GM21576 (cell line): ENCODE measurements around the gene CSMD2.

Experiments used
- ATAC-seq: cut with Tn5 transposase; IDR thresholded peaks from one replicate; pipeline ENCODE4 v1.9.1; 2021; ENCODE audit warnings: mild to moderate bottlenecking, moderate library complexity; ENCODE audit not compliant: unreplicated experiment

The CSMD2 gene

DNA sequence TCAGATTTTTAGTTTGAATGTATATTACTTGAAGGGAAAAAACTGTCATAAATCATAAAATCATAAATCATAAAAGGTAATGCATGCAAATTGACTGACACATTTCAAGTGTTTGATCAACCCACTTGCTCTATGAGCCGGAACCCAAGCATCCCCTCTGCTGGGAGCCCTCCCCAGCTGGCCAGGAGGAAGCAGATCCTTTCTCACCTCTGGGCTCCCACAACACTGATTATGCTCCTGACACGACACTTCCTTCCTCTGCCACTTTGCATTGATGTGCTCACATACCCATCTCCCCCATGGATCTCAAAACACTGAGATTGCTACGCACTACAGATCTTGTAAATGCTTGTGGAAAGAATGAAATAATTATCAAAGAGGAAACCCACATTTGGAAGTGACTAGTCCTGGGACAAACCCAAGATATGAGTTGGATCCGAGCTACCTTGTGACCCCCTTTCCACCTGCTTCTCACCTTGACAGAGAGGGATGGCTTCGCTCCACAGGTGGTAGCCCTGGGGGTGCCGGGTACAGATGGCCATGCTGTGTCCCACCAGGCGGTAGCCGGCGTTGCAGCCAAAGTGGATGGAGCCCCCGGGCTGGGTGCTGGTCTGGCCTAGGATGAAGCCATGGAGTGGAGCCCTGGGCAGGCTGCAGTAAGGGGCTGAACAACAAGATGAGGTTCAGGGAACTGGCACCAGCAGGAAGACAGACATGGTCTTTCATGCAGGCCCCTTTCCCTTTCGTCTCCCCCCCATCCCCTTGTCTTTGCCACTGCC lies 588.0 kb downstream of the CSMD2 start:
- no peak for ATAC-seq

DNA sequence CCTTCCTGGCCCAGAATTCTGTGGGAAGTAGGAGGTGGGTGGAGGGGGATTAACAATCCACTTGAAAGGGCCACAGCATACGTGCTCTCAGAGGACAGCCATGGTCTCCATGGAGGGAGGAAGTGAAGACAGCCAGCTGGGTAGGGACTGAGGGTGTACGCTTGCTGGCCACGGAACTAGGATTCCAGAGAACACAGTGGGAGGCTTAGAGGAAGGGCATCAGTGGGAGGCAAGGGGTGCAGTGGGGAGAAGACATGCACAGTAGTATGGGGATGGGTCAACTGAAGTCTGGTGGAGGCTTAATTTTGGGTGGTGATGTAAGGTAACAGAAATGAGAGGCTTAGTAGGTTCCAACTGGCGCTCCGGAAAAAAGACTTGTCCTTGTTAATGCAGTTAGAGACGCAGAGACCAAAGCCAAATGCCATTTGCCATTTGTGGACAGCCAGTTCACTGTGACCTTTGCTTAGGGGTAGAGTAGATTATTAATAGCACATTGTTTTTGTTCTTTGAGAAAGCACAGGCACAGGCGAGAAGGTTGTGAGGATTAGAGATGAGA lies 589.6 kb downstream of the CSMD2 start:
- ATAC-seq, result no peak

DNA sequence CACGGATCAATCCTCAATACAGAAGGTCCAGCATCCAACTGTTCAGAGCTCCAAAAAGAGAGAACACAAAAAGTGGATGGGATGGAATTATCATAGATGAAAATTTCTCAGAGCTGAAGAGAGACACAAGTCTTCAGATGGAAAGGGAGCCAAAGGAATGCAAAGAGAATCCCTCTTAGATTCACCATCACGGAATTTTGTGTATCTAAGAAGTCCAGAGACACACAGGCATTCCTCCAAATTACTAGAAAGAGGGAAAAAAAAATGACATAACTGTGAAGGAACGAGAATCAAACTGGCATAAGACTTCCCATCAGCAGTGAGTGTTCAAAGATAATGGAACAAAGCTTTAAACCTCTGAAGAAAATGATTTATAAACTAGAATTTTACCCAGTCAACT lies 591.4 kb downstream of the CSMD2 start:
- no peak for ATAC-seq

DNA sequence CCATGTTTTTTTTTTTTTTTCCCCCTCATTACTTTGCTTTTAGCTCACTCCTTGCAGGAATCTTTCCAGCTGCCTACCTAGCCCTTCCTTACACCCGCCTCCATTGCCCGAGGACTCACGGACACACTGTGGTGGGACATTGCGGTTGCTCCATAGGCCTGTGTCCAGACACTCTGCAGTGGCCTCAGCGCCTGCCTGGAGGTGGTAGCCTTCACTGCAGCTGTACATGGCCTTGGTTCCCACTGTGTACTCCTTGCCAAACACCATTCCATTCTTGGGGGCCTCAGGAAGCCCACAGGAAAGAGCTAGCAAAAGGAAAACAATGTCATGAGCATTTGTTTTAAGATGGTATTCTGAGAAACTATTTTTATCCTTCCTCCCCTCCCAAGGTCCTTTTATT lies 592.6 kb downstream of the CSMD2 start:
- ATAC-seq, result no peak

DNA sequence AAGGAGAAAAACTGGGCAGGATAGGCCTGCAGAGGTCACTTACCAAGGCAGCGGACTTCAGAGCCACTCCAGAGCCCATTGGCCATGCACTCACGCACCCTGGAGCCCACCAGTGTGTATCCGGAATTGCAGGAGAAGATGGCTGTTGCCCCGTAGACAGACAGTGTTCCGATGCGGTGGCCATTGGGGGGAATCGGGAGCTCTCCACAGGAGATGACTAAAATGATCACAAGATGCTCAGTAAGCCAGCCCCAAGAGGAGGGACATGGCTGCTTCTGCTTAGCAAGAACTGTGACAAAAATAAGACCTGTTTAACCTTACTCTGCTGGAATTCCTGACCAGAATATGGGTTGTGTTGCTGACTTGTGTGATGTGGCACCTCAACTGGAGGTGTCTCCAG lies 595.7 kb downstream of the CSMD2 start:
- no peak for ATAC-seq

DNA sequence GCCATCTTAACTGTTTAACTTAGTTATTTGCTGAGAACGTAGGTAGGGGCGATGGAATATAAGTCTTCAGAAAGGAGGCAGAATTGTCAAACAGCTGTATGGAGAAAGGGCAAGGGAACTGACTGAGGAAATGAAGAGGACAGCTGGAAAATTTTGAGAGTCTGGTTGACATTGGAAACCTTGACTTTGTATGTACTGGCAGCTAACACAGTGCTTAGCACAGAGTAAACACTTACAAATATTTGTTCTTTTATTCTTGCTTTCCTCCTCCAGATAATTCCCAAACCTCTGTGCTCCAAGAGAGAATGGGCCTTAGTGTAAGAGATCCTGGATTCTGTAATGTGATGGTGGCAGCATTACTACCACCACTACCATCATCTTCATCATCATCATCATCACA lies 601.3 kb downstream of the CSMD2 start:
- no peak for ATAC-seq

DNA sequence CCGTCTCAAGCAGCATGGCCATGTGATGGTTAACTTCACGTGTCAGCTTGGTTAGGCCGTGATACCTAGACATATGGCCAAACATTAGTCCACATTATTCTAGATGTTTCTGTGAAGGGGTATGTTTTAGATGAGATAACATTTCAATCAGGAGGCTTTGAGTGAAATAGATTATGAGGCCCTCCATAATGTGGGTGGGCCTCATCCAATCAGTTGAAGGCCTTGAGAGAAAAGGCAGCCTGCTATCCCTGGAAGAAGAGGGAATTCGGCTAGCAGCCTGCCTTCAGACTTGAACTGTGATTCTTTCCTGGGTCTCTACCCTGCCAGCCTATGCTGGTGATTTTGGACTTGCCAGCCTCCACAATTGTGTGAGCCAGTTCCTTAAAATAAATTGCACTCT lies 602.5 kb downstream of the CSMD2 start:
- ATAC-seq, result no peak

DNA sequence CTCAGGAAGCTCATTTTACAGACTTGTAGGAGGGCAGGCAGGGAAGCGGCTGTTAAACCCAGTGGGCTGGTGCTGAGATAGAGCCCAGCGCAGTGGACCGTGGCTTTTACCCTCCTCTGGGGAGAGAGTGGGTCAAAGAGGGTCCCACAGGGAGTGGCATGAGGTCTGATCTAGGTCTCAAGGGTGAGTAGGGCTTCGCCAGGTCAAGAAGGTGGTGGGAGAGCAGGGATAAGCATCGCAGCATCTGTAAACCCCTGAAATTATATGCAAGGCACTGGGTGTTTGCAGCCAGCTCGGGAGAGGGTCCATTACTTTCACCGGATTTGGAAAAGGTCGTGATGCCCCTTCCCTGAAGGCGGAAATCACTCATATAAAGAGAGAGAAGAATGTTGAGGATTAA lies 603.5 kb downstream of the CSMD2 start:
- ATAC-seq, result no peak

DNA sequence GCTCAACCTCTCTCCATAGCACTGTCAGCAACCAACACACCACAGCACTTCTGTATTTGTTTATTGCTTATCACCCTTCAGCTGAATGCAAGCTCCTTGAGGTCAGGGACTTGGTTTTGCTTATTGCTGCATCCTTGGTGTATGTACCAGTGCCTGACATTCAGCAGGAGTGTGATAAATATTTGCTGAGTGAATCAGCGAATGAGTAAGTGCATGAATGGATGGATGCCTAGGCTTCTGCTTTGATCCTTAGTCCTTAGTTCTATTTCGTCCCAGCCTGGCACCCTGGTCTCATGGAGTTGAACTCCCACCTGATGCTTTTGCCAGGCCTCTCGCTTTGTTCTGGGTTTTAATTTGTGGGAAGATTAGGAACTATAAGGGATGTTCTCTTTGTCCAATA lies 604.4 kb downstream of the CSMD2 start:
- ATAC-seq, result no peak

DNA sequence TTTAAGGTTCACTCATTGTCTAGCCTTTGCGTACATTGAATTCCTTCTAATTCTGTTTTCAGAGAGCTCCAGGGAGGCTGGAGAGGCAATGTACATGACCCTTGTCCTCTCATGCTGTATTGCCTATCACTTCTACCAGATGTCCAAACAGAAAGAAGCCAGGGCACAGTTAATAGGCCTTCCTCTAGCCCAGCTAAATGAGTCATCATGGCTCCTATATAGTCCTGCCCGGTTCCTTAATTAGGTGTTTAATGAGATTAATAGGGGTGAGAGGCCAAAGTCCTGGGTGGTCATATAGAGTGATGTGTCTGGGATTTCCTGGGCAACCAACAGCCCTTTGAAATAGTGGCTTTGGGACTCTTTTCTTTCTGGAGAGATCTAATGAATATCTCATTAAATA lies 616.3 kb downstream of the CSMD2 start:
- ATAC-seq, result no peak

DNA sequence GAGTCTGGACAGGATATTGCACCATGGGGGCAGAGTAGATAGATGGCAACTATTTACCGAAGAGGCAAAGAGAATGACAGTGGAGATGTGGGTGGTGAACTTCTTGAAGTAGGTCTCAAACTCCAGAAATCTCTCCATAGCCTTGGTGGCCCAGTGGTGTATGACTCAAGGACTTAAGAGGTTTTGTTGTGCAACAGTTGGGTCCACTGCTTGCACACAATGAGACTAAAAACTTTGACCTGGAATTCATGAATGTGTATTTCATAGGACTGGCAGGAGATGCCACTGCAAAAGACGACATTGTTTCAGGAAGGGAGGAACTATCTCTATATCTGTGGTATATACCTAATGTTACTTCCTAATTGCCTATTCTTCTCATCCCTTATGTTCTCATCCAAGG lies 616.7 kb downstream of the CSMD2 start:
- ATAC-seq, result no peak

DNA sequence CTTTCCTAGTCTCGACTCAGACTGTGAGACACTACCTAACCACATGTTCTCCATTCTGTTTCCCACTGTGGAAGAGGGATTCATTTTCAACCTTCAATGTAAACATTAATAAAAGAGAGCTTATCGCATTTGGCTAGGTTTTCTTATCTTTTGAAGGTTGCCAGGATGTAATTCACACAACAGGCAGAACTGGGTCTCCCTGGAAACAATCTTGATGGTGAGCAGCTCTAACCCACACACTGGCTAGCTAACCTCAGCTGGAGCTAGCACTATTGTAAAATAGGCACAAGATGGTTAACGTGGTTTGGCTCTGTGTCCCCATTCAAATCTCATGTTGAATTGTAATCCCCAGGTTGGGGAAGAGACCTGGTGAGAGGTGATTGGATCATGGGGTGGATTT lies 617.5 kb downstream of the CSMD2 start:
- ATAC-seq, result no peak

DNA sequence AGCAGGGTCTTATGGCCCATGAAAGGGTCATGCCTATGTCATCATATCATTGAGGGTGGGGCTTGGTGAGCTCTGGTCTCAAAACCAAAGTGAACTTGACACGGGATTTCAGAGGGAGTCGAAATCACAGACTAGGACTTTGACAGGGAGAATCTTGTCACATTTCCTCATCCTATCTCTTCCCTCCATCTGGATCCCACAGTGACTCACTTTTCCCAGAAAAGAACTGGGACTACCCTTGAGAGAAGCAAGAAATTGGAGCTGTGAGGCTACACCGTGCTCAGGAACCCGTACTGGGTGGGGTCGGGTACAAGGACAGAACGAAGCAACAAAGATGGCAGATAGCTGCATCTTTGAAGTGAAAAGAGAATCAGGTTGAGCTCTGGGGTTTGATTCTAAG lies 623.1 kb downstream of the CSMD2 start:
- no peak for ATAC-seq

DNA sequence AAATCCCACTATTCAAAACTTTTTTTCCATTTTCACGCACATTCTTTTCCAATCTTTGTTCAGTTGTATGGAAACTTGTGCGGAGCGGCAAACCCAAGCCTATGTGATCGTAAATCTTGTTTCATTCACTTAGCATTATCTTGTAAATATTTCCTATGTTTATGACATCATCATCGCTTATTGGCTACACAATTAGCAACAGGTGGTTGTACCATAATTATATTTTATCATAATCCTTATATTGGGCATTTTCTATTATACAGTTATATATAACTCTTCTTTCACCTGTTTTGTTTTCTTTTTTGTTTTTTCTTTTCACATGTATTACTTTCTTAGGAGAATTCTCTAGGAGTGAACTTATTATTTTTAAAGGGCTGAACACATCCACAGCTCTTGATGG lies 627.1 kb downstream of the CSMD2 start:
- no peak for ATAC-seq

DNA sequence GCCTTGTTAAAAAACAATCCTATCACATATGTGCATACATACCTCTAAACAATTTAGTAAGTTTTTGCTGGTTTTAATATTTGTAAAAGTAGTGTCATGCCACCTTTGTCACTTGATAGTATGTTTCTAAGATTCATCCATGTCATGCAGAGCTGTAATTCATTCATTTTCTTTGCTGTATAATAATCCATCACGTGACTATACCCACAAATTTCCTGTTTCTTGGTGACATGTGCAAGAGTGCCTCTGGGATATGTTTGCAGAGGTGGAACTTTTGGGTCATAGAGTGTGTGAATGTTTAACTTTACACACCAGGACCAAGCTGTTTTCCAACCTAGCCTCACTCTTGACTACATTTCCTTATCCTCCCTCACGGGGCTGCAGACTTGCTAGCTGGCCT lies 629.7 kb downstream of the CSMD2 start:
- no peak for ATAC-seq

DNA sequence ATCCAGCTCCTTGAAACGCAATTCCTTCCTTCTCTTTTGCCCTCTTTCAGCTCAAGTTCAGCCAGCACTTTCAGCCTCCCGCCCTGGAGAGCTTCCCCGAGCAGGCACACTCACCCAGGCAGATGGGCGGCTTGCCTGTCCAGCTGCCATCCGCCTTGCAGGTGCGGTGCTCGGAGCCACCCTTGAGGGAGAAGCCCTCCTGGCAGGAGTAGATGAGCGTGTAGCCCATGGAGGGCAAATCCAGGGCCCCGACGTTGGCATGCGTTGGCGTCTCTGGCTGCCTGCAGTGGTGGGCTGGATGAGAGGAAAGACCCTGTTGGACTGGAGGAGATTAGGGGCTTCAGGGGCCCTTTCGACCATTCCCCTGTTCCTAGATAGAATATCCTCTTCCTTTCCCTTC lies 632.1 kb downstream of the CSMD2 start:
- ATAC-seq, result no peak

DNA sequence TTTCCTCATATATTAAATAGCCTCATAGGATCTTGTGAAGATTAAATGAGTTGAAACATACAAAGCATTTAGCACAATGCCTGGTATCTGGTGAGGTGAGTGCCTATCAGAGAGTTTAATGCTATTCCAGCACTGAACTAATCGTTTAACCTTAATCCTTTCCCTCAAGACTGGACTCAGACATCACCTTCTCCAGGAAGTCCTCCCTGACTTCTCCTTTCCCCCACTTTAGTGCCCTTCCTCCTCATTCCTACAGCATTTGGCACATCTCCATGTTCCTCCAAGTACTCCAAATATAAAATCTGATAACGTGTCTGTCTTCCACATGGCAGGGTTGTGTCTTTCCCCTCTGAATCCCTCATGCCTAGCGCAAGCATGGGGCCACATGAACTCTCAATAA lies 632.8 kb downstream of the CSMD2 start:
- ATAC-seq, result no peak

DNA sequence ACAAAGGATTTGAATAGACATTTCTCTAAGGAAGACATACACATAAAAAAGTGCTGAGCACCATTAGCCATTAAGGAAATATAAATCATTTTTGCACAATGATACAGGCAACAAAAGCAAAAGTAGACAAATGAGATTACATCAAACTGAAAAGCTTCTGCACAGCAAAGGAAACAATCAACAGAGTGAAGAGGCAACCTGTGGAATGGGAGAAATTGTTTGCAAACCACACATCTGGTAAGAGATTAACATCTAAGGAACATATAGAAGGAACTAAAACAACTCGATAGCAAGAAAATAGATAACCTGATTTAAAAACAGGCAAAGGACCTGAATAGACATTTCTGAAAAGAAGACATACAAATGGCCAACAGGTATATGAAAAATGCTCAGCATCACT lies 635.1 kb downstream of the CSMD2 start:
- no peak for ATAC-seq

DNA sequence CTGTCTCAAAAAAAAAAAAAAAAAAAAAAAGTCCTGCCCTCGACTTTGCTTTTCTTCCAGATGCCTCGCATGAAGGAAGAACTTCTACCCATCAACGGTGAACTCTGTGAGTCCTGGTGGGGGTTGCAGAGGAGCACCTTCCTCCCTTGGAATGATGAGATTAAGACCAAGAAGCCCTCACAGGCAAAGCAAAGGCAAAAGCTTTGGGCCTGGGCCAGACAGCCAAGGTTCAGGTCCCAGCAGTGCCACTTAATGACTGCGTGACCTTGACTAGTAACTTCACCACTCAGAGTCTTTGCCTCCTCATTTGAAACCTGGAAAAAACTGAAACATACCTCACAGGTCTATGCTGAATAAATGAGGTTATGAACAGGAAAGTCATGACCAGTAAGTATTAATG lies 637.1 kb downstream of the CSMD2 start:
- no peak for ATAC-seq

DNA sequence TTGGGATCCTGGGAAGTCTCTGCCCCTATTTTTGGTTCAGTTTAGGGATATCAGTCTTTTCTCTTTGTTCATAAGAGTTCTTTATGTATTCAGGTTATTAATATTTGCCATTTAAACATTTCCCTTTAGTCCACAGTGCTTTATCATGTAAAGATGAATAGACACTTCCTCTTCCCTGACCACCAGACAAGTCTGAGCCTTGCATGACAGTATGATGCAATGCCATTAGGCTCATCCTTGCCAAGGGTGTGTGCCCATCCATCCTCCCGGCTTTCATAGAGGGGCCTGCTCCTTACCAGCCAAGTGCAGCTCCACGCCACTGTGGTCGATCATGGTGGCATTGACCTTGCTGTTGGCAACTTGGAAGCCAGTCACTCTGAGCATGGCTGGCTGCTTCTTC lies 640.4 kb downstream of the CSMD2 start:
- ATAC-seq, result no peak

DNA sequence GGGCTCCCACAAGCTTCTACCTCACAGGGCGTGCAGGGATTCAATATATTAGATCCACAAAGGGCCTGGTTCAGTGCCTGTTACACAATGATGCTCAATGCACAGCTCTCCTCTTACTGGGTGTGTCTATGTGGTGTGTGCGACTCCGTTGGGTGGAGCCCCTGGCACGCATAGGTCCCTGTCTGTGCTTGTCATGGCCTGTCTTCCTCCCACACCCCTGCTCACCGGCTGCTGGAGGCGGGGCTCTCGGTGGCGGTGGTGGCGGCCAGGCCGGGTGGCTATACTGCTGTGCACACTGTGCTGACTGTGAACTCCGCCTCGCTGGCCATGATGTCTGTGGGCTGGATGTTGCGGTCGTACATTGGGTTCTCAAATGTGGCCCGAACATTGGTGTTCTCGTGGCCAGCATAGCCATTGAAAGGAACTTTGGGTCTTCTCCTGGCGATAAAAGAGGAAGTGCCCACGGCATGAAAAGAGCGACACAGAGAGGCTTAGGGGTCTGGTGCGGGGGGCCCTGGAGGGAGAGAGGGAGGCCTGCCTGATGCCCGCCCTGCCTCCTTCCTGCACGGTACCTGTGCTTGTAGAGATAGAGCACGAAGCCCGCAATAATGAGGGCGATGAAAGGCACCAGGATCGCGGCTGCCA lies 645.7 kb downstream of the CSMD2 start:
- ATAC-seq, result no peak

DNA sequence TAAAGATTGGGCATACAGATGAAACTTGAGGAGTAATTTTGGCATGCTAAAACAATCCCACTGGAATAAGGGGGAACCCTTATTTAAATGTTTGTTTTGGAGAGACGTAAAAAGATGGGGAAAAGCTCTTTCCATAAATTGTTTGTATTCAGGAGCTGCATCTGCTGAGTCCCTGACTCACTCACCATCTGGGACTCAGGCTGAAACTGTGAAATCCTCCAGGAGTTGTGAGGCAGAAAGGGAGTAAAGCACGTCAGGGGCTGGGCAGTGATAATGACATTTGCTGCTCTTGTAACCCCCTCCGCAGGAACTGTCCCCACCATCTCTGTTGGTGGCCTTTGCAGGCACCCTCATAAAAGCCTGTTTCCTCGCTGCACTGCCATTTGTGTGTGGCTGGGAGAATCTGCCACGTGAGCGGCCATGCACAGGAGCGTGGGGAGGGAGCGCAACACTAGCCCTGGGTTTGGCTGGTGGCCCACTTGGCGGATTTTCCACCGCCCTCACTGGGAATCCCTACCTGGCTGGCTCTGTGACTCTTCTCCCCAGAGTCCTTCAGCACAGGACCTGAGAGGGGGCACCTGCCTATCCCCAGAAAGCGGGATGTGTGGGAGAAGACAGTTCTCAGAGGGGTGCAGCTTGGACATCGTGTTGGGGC lies 647.3 kb downstream of the CSMD2 start:
- no peak for ATAC-seq
